BLaER1 (cell line): ENCODE data around the gene GBX1.

ENCODE experiments used
- H3K27ac ChIP-seq: shearing (Covaris generic); formaldehyde crosslinking; 2 replicates; pipeline ENCODE4 v1.8.1; 2022
- H3K27me3 ChIP-seq: shearing (Covaris generic); formaldehyde crosslinking; 2 replicates; pipeline ENCODE4 v1.8.1; 2022
- H3K36me3 ChIP-seq: shearing (Covaris generic); formaldehyde crosslinking; 2 replicates; pipeline ENCODE4 v1.8.1; 2022
- H3K4me1 ChIP-seq: shearing (Covaris generic); formaldehyde crosslinking; 2 replicates; pipeline ENCODE4 v1.8.1; 2022
- H3K4me2 ChIP-seq: shearing (Covaris generic); formaldehyde crosslinking; 2 replicates; pipeline ENCODE4 v1.8.1; 2022
- H3K4me3 ChIP-seq: shearing (Covaris generic); formaldehyde crosslinking; 2 replicates; pipeline ENCODE4 v1.8.1; 2022
- H3K9ac ChIP-seq: shearing (Covaris generic); formaldehyde crosslinking; 2 replicates; pipeline ENCODE4 v1.8.1; 2022
- H3K9me3 ChIP-seq: shearing (Covaris generic); formaldehyde crosslinking; 2 replicates; pipeline ENCODE4 v1.8.1; 2022
- H4K20me1 ChIP-seq: shearing (Covaris generic); formaldehyde crosslinking; 2 replicates; pipeline ENCODE4 v1.8.1; 2022
- Cebpa-rat ChIP-seq: shearing (Covaris generic); IDR thresholded peaks from 2 replicates; pipeline ENCODE4 v1.8.1; 2022

Gene GBX1

DNA sequence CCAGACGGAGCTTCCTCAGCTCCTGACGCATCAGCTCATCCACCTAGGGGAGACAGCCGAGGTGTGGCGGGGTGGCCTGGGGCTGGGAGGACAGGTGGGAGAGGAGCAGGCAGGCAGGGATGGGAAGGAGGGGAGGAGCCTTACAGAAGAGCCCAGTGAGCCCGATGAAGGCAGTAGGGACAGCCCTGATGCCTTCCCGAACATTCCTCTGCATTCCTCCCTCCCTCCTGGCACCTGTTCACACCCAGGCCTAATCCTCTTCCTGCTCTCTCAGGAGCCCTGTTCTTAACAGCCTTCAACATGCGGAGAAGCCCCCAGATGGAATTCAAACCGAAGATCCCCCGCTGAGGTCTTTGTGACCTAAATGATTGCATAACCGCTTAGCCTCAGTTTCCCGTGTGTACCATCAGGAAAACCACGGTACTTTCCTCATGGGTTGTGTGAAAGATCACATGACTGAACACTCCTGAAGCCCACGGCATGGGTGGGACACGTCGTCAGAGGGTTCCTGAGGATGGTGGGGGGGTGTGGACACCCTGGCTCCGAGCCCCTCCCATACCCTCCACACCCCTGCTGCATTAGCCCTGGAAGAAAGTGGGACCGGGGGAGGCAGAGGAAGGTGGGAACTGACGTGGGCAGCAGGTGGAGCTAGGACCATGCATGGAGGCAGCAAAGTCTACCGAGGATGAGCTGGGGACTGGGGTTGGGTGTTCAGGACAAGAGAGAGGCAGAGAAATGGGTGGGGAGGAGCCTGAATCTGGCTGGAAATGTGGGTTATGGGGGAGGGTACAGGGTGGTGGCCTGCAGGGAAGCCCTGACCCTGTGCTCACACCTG lies 28.3 kb upstream of the GBX1 start:
- Histone ChIP-seq H3K27me3 (peaks cover 64% of the 10 kb centered on the region), H4K20me1 (peaks cover 25% of the 10 kb centered on the region; the same call in 1 of the 2 replicates), H3K36me3 (no peaks in the 10 kb centered on the region), H3K4me3 (no peak overlapping the region), H3K4me2 (no peak overlapping the region), H3K27ac (no peak overlapping the region), H3K9ac (no peak overlapping the region), H3K4me1 (no peaks in the 10 kb centered on the region), H3K9me3 (no peaks in the 10 kb centered on the region)
- TF ChIP-seq Cebpa-rat = no peak

DNA sequence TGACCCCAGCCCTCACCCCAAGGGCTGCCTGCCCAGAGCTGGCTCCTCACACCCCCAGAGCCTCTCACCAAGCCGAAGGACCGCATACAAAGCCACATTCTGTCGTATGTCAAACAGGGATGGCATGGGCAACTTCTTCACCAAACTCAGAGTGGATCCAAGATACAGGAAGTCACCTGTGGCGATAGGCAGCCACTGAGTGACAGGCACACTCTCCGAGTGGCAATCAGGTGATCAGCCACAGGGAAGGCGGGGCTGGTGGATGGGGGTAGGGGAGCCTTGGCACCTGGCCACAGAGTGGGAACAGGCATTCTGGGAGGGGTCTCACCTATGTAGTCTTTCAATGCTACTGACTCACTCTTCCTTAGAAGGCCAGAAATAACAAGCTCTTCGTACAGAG lies 26.7 kb upstream of the GBX1 start:
- Histone ChIP-seq H3K4me3 (no peak overlapping the region), H3K9ac (no peak overlapping the region), H3K9me3 (no peaks in the 10 kb centered on the region), H3K27ac (no peak overlapping the region), H3K4me1 (peaks cover 7% of the 10 kb centered on the region), H4K20me1 (peaks cover 40% of the 10 kb centered on the region; the same call in 1 of the 2 replicates), H3K36me3 (no peaks in the 10 kb centered on the region), H3K4me2 (no peak overlapping the region), H3K27me3 (peaks cover 78% of the 10 kb centered on the region)
- TF ChIP-seq Cebpa-rat = no peak

DNA sequence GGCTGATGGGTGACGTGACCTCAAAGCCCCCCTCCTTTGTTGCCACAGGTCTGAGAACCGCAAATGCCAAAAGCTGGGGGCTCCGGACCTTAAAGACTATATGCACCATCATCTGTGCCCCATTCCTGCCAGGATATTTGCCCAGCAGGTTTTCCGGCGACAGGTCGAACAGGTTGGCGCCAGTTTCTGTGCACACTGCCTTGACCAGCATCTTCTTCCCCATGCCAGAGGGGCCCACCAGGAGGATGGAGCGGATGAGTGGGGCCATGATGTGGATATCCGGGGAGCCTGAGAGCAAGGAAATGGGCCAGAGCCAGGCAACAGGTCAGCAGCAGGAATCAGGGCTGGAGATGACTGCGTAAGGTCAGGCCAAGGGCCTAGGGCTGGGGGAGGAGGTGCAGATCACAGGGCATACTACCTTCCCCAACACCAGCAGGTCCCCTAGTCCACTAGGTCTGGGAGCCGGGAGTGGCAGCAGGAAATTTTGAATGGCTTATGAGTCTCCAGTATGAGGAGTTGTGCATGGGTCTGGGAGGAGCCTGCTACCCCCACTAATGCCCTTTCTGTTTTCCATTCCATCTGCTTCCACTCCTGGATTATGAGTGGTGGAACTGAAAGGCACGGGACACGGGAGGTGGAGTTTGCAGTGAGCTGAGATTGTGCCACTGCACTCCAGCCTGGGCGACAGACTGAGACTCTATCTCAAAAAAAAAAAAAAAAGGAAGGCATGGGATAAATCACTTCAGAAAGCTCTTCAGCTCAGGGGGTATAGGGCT lies 25.9 kb upstream of the GBX1 start:
- H3K4me2 ChIP-seq = no peak overlapping the region
- TF ChIP-seq Cebpa-rat = no peak
- H3K36me3 ChIP-seq = no peaks in the 10 kb centered on the region
- no peak overlapping the region for H3K9ac ChIP-seq
- H3K27me3 ChIP-seq = peaks cover 73% of the 10 kb centered on the region
- peaks cover 13% of the 10 kb centered on the region for H3K4me1 ChIP-seq
- peaks cover 42% of the 10 kb centered on the region; the same call in 1 of the 2 replicates for H4K20me1 ChIP-seq
- H3K9me3 ChIP-seq = no peaks in the 10 kb centered on the region
- no peak overlapping the region for H3K4me3 ChIP-seq
- H3K27ac ChIP-seq = no peak overlapping the region

- peaks cover 26% of the 10 kb centered on the region for H3K4me1 ChIP-seq
- peaks cover 67% of the 10 kb centered on the region for H3K27me3 ChIP-seq
- H3K4me2 ChIP-seq = no peak overlapping the region
- H3K4me3 ChIP-seq = no peak overlapping the region
- TF ChIP-seq Cebpa-rat = no peak
- no peaks in the 10 kb centered on the region for H3K36me3 ChIP-seq
- no peak overlapping the region for H3K9ac ChIP-seq
- H3K9me3 ChIP-seq = no peaks in the 10 kb centered on the region
- H3K27ac ChIP-seq = no peak overlapping the region
- H4K20me1 ChIP-seq = peaks cover 56% of the 10 kb centered on the region
Measured at GRCh38 chr7:151192002-151192539, 24.6 kb upstream of the GBX1 start.

DNA sequence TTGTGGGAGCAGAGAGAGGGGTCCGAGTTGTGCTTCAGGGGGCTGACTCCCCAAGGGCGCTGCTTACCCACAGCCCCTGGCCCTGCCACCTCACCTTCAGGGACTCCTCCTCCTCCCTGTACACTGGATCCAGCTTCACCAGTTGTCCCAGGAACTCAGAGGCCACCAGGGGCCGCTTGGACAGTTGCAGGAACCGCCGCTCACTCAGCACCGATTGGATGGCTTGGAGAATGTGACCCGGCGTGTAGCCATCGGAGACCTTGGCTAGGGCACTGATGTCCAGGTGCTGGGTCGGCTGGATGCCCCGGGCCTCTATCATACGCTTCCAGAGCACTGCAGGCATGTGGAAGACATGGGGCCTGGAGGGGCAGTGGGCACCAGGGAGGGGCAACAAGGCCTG lies 24.1 kb upstream of the GBX1 start:
- Histone ChIP-seq H3K27me3 (peaks cover 67% of the 10 kb centered on the region), H3K27ac (no peak overlapping the region), H3K4me2 (no peak overlapping the region), H3K9ac (no peak overlapping the region), H3K36me3 (no peaks in the 10 kb centered on the region), H3K9me3 (no peaks in the 10 kb centered on the region), H3K4me1 (peaks cover 32% of the 10 kb centered on the region), H3K4me3 (no peak overlapping the region), H4K20me1 (peaks cover 61% of the 10 kb centered on the region)
- no peak for TF ChIP-seq Cebpa-rat

GRCh38 chr7:151189038-151189437 lies 21.5 kb upstream of the GBX1 start:
- Histone ChIP-seq H4K20me1 (peaks cover 65% of the 10 kb centered on the region), H3K4me3 (no peak overlapping the region), H3K4me1 (peaks cover 35% of the 10 kb centered on the region), H3K27me3 (peaks cover 48% of the 10 kb centered on the region), H3K36me3 (no peaks in the 10 kb centered on the region), H3K27ac (no peak overlapping the region), H3K9me3 (no peaks in the 10 kb centered on the region), H3K4me2 (no peak overlapping the region), H3K9ac (no peak overlapping the region)
- TF ChIP-seq Cebpa-rat = no peak

- Histone ChIP-seq H4K20me1 (peaks cover 62% of the 10 kb centered on the region), H3K9me3 (no peaks in the 10 kb centered on the region), H3K4me1 (peaks cover 35% of the 10 kb centered on the region), H3K4me3 (no peak overlapping the region), H3K4me2 (peak overlapping the region; percentile 90), H3K36me3 (no peaks in the 10 kb centered on the region), H3K27me3 (peaks cover 43% of the 10 kb centered on the region), H3K9ac (no peak overlapping the region), H3K27ac (no peak overlapping the region)
- no peak for TF ChIP-seq Cebpa-rat
Measured at GRCh38 chr7:151188252-151188542, 20.7 kb upstream of the GBX1 start.

DNA sequence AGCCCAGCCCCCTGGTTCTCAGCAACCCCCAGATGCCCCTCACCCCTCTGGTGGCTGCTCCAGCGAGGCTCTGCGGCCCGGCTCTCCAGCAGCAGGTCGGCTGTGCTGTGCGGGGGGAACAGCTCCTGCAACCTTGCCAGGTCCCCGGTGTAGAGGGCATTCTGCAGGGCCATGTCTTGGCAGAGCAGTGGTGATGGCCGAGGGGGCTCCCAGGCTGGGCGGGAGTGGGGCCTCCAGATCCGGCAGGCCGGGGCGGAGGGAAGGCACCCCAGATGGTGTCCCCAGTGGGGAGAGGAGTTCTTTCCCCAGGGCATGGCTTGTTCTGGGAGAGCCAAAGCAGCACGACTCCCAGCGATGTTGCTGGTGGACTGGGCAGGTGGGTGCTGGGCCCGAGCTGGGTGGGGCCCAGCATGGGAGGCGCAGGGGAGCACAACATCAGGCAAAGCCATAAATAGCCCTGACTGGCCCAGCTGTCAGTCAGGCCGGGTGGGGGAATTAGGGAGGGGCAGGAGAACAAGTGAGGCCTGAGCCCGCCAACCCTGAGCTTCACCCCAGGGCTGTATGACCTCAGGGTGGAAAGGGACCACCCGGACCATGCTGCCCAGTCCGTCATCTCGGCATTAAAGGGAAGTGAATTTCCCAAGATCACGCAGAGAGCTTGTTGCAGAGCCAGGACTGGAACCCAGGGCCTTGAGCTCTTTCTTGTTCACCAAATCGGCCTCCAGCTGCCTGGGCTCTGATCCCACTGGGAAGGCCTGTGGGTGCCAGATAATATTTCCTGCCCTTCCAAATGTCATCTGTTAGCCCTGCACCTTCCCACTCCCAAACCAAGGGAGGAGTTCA lies 20.1 kb upstream of the GBX1 start:
- TF ChIP-seq Cebpa-rat = no peak
- Histone ChIP-seq H3K9ac (0 out of 2 replicates have a peak overlapping the region, but pooled peaks have one; percentile 10), H3K4me1 (peaks cover 35% of the 10 kb centered on the region), H3K27ac (no peak overlapping the region), H3K4me2 (peak overlapping the region; percentile 90), H3K36me3 (no peaks in the 10 kb centered on the region), H3K9me3 (no peaks in the 10 kb centered on the region), H4K20me1 (peaks cover 58% of the 10 kb centered on the region), H3K4me3 (no peak overlapping the region), H3K27me3 (peaks cover 38% of the 10 kb centered on the region)

DNA sequence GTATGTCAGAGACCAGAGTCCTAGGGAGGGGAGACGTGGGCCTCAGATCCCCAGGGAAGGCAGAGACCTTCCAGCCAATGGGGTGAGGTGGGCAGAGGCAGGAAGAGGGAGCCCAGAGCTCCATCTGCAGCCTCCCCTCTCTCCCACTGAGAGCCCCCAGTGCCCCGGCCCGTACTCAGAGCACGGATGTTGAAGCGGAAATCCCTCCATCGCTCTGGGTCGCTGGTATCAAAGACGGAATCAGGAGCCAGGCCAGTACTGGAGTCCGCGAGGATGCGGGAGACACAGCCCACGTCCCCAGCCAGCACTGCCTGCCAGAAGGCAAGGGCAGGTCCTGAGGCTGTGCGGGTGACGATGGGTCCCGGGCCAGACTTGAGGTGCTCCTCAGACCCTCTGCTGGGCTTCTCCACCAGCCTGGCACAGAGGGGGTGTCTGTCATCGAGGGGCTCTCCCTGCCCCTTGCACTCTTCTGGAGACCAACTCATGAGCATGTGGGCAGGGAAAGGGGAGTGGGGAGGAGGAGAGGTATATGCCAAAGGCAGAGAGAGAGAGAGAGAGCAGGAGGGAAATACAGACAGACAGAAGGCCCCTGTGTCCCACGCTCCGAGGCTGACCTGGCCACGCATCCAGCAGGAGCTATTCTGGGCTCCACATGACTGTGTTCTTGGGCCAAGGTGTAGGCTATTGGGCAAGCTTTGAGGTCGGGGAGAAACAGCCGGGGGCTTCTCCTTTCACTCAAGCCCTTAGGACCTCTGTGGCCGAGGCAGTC lies 19.3 kb upstream of the GBX1 start, which contains the start of gene ASB10:
Gene ASB10 (minus strand): TSS at position 611 of the 769 bp plus-strand sequence. CDS start 120 bp downstream, at position 491.
- no peak for TF ChIP-seq Cebpa-rat
- Histone ChIP-seq H4K20me1 (peaks cover 50% of the 10 kb centered on the region), H3K9ac (0 out of 2 replicates have a peak within 1 kb of the TSS, but pooled peaks have one; percentile 10), H3K27me3 (peaks cover 36% of the 10 kb centered on the region), H3K36me3 (no peaks in the 10 kb centered on the region), H3K4me3 (no peak within 1 kb of the TSS), H3K4me1 (peaks cover 35% of the 10 kb centered on the region), H3K27ac (no peak within 1 kb of the TSS), H3K4me2 (peak within 1 kb of the TSS; percentile 90), H3K9me3 (no peaks in the 10 kb centered on the region)
